DMS 273 (cell line): ENCODE results near the gene MFSD2A.
A peak's percentile ranks its signal among the peaks of the same experiment; 100 is the strongest.
"Not testable (repeated sequence)": the region's sequence is repeated elsewhere in the genome, so short reads cannot be mapped to it uniquely, and the experiment has no call there.

ENCODE experiments used
- DNase-seq: peaks from one replicate; lab custom pipeline; 2025; ENCODE audit not compliant: unreplicated experiment; lab: John Stamatoyannopoulos, UW

MFSD2A gene

GRCh38 chr1:39954870-39955546 lies at the start of gene MFSD2A:
Gene MFSD2A (plus strand): TSS chr1:39955145. CDS start chr1:39955293, 148 bp downstream.
- peak; percentile 100 for DNase-seq

GRCh38 chr1:39905172-39905571 lies 49.8 kb upstream of the MFSD2A start:
- no peak for DNase-seq

DNA sequence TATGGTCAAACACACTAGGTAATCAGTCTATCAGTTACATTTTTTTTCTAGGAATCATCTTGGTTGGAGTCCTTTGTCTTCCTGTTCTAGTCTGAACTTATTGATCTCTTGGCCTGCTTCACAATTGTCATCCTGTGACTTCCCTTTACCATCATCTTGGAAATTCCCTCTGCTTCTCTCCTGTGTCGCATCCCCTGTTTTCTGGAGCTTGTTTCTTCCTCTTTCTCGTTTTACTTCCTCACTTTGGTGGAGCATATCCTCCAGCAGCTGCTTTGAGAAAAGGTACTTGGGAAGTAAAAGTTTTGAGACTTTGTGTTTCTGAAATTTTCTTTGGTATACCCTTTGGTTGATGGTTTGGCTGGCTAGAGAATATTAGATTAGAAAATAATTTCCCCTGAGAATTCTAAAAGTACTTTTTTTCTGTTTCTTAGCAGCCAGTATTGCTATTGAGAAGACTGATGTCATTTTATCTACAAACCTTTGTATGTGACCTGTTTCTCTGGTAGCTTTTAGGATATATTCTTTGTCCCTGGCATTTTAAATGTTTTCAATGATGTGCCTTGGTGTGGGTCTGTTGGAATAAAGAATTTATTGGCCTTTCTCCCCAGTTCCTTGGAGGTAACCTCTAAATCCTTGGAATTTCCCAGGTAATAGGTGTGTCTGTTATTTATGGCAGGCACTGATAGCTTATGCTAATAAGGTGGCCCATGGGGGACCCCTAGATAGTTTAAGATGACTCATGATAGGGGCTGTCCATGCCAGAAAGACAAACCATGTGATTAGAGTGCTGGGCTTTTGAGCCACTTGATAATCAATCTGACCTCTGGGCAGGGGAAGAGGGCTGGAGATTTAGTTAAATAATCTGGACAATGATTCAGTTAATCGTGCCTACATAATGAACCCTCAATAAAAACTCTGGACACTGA lies 47.2 kb upstream of the MFSD2A start:
- no peak for DNase-seq

DNA sequence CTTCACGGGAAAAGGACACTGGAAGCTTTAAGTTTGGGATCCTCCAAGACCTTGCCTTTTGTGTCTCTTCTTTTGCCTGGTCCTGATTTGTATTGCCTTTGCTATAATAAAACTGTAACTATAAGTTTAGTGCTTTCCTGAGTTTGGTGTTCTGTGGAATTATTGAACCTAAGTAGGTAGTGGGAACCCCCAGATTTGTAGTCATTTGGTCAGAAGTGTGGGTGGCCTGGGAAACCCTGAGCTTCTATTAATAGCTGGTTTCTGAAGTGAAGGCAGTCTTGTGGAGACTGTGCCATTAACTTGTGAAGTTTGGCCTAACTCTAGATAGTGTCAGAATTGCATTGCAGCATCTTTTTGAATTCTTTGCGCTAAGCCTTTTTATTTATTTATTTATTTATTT lies 46.4 kb upstream of the MFSD2A start:
- DNase-seq: no peak

DNA sequence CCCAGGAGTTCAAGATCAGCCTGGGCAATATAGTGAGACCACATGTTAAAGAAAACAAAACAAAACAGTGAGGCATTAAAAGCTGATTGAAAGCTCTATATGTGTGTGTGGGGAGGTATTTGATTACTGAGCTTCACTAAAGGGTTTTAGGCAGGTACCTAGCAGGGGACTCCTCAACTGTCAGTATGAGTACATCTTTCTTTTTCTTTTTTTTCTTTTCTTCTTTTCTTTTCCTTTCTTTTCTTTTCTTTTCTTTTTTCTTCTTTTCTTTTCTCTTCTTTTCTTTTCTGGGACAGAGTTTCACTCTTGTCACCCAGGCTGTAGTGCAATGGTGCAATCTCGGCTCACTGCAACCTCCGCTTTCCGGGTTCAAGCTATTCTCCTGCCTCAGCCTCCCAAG lies 44.7 kb upstream of the MFSD2A start:
- no peak for DNase-seq

DNA sequence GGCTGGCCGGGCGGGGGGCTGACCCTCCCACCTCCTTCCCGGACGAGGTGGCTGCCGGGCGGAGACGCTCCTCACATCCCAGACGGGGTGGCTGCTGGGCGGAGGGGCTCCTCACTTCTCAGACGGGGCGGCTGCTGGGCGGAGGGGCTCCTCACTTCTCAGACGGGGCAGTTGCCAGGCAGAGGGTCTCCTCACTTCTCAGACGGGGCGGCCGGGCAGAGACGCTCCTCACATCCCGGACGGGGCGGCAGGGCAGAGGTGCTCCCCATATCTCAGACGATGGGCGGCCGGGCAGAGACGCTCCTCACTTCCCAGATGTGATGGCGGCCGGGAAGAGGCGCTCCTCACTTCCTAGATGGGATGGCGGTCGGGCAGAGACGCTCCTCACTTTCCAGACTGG lies 41.8 kb upstream of the MFSD2A start:
- DNase-seq: not testable (repeated sequence)

GRCh38 chr1:39915499-39916129 lies 39.3 kb upstream of the MFSD2A start:
- DNase-seq: no peak

DNA sequence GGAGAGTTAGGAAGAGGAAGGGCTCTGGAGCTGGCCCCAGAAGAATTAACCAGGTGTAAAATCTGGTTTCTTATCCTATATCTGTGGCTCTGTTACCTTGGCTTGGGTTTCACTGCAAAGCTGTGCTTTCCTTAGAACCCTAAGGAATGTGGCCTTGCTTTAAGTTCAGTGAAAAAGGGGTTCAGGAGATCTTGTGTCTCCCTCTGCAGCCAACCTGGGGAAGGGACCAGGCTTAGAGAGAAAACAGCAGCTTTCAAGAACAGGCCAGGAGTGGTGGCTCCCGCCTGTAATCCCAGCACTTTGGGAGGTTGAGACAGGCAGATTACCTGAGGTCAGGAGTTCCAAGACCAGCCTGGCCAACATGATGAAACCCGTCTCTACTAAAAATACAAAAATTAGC lies 37.1 kb upstream of the MFSD2A start:
- peak; percentile 97 for DNase-seq

DNA sequence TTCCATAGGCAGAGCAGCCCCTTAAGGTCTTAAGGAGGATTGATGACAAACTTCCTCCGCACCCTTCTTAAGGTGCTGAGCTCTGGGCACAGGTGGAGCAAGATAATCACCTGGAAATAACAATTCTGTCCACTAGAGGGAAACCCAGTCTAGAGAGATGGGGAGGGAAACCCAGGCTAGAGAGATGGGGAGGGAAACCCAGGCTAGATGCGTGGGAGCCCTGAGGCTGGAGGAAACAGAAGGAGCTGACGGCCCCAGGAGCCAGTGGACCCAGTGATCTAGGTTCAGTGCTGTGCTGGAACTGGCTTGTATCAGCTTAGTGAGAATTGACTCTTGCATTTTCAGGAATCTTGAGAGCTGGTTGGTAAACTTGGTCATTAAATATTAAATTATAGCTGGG lies 35.4 kb upstream of the MFSD2A start:
- DNase-seq: peak; percentile 100

GRCh38 chr1:39922251-39922688 lies 32.7 kb upstream of the MFSD2A start:
- no peak for DNase-seq

DNA sequence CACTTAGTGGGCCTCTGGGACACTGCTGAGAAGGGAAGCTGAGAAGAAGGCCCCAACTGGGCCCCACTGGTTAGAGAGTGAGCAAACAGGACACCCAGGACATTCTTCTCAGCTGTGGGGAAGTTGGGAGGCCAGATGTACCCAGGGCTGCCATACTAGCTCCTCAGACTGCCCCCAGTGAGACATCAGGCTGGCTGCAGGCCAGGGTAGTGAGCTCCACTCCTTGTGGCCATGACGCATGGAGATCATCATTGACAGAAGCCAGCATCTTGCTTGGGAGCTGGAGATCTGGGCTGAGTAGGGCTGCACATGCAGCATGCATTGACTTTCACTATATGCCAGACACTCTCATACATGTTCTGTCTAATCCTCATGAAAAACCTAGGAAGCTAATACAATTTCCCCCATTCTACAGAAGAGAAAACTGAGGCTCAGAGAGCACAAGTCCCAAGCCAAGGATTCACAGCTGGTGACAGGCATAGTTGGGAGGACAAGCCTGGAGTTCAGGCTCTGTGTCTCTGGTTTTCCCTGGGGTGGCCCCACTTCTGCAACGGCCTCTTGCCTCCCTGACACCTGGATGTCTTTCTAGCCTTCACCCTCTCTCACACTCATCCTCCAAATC lies 29.1 kb upstream of the MFSD2A start:
- peak; percentile 99 for DNase-seq

- peak; percentile 99 for DNase-seq
Measured at GRCh38 chr1:39926343-39926793, 28.6 kb upstream of the MFSD2A start.

- DNase-seq: peak; percentile 100
Measured at GRCh38 chr1:39926820-39927219, 28.1 kb upstream of the MFSD2A start.

GRCh38 chr1:39927538-39927937 lies 27.4 kb upstream of the MFSD2A start:
- no peak for DNase-seq

GRCh38 chr1:39928809-39929587 lies 25.9 kb upstream of the MFSD2A start:
- DNase-seq: peak; percentile 91

DNA sequence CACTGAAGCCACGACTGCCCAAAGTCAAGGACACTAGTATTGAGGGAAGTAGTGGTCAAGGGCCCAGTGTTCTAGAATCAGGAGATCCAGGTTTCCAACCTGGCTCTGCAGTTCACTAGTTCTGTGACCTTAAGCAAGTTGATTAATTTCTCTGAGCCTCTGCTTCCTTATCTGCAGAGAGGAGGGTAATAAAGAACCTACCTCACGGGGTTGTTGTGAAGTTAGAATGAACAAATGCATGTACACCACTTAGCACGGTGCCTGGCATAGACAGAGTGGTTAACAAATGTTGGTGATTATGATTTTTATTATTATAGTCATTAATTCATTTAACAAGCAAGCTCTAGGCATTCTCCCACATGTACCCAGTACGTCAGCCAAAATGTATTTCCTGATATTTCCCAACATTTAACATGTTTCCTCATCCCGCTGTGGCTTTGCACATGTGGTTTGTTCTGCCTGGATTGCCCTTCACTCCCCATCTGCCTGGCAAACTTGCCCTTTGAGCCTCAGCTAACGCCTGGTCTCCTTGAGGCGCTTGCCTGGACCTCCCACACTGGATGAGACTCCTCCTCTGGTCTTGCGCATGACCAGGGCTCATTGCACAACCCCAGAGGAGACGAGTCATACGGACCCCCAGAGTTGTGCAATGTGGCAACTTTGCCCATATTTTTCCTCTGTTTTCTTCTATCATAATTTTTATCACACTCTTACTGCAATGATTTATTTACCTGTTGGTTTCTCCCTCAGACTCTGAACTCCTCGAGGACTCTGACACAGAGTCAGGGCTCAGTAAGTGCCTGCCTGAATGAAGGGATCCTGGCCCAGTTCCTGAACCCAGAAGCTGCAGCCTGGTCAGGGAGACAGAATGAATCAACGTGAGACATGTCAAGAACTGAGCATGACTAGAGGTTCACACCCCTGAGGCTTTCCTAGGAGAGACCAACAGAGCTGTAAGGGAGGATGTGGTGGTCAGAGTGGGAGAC lies 20.7 kb upstream of the MFSD2A start:
- no peak for DNase-seq

DNA sequence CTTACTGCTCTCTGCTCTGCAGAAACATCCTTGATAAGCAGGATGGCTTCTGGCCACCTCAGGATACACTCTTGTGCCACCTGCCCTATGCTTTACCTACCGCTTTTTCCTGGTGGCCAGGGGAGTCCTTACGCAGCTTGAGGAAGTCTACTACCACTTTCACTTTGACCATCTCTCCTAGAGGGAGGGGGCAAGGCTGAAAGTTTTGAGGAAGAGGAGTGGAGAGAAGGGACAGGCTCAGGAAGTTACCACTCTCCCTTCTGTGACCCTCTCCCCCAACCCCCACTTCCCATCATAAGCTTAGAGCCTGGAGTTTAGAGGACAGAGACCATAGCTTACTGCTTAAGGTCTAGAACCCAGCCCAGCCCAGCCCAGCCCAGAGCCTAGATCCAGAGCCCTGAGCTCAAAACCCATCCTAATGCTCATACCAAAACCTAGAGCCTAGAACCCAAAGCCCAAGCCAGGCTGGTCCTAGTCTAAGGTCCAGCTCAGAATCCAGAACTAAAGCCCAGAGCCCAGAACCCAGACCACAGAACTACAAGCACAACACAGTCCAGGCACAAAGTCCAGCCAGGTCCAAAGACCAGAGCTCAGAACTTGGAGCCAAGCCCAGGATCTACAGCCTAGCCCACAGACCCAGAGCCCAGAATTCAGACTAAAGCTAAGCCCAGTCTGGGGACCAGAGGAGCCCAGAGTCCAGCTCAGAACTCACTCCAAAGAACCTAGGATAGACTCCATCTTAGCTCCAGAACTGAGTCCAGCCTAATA lies 18.0 kb upstream of the MFSD2A start:
- no peak for DNase-seq

DNA sequence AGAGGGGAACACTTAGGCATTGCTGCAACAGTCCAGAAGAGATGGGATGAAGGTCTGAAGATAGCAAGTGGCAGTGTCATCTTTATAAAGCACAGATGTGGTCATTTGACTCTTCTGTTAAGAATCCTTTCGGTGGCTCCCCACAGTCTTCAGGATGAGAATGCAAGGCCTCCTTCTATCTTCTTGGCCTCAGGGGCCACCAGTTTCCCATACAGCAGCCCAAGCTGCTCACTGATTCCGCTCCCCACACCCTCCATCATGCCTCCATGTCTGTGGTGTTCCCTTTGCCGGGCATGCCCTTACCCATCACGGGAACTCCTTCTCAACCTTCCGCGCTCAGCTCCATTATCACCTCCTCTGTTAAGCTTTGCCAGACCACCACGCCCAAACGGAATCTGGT lies 16.1 kb upstream of the MFSD2A start:
- DNase-seq: no peak
